Measurements from ENCODE around the gene IGFL1. TPM values are rescaled to one million over a fixed set of nuclear protein-coding genes. Genes with fewer than 3 reads are reported as not detected.
"Not testable (repeated sequence)": the region's sequence is repeated elsewhere in the genome, so short reads cannot be mapped to it uniquely, and the experiment has no call there.

The IGFL1 gene
- total RNA-seq, result not detected in 2 replicates

GRCh38 chr19:46229442-46229841, at the start of gene IGFL1:
TSS of gene IGFL1 (plus strand) at chr19:46229742. CDS start at chr19:46229775, 33 bp downstream.
- DNase-seq (ENCODE audit: low read depth in 2 of 2), result no peak

GRCh38 chr19:46180701-46181387, 48.7 kb upstream of the IGFL1 start:
- peak in 1 of 2 donors; percentile 39 for DNase-seq (ENCODE audit: low read depth in 2 of 2)

- peak in 1 of 2 donors; percentile 63 for DNase-seq (ENCODE audit: low read depth in 2 of 2)
Measured at GRCh38 chr19:46181388-46181779, 48.2 kb upstream of the IGFL1 start.

GRCh38 chr19:46182476-46182875, 47.1 kb upstream of the IGFL1 start:
- DNase-seq (ENCODE audit: low read depth in 2 of 2), result no peak

- peak in 1 of 2 donors; percentile 7 for DNase-seq (ENCODE audit: low read depth in 2 of 2)
Measured at GRCh38 chr19:46184775-46185710, 44.5 kb upstream of the IGFL1 start.

- no peak for DNase-seq (ENCODE audit: low read depth in 2 of 2)
Measured at GRCh38 chr19:46186101-46186716, 43.3 kb upstream of the IGFL1 start.

GRCh38 chr19:46186717-46187101, 42.8 kb upstream of the IGFL1 start:
- DNase-seq (ENCODE audit: low read depth in 2 of 2), result no peak

GRCh38 chr19:46189971-46190888, 39.3 kb upstream of the IGFL1 start:
- DNase-seq (ENCODE audit: low read depth in 2 of 2), result no peak

GRCh38 chr19:46191356-46191755, 38.2 kb upstream of the IGFL1 start:
- no peak for DNase-seq (ENCODE audit: low read depth in 2 of 2)

- DNase-seq (ENCODE audit: low read depth in 2 of 2), result no peak
Measured at GRCh38 chr19:46191972-46192371, 37.6 kb upstream of the IGFL1 start.

GRCh38 chr19:46192626-46192991, 36.9 kb upstream of the IGFL1 start:
- not testable (repeated sequence) for DNase-seq (ENCODE audit: low read depth in 2 of 2)

GRCh38 chr19:46192992-46193650, 36.4 kb upstream of the IGFL1 start:
- DNase-seq (ENCODE audit: low read depth in 2 of 2), result peak; percentile 48 to 71

- DNase-seq (ENCODE audit: low read depth in 2 of 2), result no peak
Measured at GRCh38 chr19:46193678-46194077, 35.9 kb upstream of the IGFL1 start.

GRCh38 chr19:46195104-46195503, 34.4 kb upstream of the IGFL1 start:
- no peak for DNase-seq (ENCODE audit: low read depth in 2 of 2)

GRCh38 chr19:46195919-46196318, 33.6 kb upstream of the IGFL1 start:
- not testable (repeated sequence) for DNase-seq (ENCODE audit: low read depth in 2 of 2)

- no peak for DNase-seq (ENCODE audit: low read depth in 2 of 2)
Measured at GRCh38 chr19:46196410-46197124, 33.0 kb upstream of the IGFL1 start.

GRCh38 chr19:46197314-46198070, 32.0 kb upstream of the IGFL1 start:
- no peak for DNase-seq (ENCODE audit: low read depth in 2 of 2)

- DNase-seq (ENCODE audit: low read depth in 2 of 2), result no peak
Measured at GRCh38 chr19:46198756-46199155, 30.8 kb upstream of the IGFL1 start.

Data from lung microvascular endothelial cell (primary cell).